Stimulated activated CD4-positive, alpha-beta T cell treated with anti-CD3 and anti-CD28 coated beads, Interleukin-12 subunit alpha, Interleukin-12 subunit beta, amount 100 ng/mL, for 48 hours (primary cell): ENCODE data around the gene LAMA3.

Experiments used
- DNase-seq, 3 donors: peaks; one replicate each; pipeline ENCODE4 v3.0.0-alpha.2; 2020; ENCODE audit warnings: low read depth in 2 of 3, low spot score in 1 of 3

Gene LAMA3

DNA sequence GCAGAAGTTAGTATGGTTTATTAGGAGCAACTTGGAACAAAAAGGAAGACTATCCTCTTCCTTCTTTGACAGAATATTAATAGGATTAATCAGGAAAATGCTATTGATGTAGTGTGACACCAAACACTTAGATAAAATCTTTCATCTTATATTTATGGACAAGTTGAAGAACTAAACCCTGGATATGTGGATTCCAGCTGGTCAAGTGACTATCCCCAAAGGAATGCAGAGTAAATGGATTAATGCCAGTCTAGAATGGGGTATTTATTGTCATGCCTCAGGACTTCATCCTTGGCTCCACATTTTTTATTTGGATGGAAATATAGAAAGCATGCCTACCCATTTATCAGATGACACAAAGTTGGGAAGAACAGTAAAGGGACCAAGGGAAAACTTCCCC lies 201.3 kb downstream of the LAMA3 start:
- no peak for DNase-seq

DNA sequence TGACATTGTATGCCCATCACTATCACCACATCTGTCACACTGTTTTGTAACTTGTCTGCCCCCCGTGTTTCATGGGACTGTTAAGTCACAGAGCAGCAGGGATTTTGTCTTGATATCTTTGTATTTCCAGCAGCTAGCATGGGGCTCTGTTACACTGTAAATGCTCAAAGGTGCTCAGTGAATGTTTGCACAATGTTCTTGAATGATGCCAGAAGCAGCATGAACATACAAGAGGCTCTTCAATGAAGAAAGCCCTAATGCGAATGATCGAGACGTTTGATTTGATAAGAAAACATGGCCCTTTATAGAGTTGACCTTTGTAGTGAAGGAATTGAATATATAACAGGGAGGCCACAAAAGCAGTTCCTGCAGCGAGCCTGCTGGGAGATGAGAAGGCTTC lies 204.4 kb downstream of the LAMA3 start:
- no peak for DNase-seq

GRCh38 chr18:23894661-23895175 lies 205.5 kb downstream of the LAMA3 start:
- no peak for DNase-seq

GRCh38 chr18:23897291-23897690 lies 208.0 kb downstream of the LAMA3 start:
- DNase-seq: no peak

DNA sequence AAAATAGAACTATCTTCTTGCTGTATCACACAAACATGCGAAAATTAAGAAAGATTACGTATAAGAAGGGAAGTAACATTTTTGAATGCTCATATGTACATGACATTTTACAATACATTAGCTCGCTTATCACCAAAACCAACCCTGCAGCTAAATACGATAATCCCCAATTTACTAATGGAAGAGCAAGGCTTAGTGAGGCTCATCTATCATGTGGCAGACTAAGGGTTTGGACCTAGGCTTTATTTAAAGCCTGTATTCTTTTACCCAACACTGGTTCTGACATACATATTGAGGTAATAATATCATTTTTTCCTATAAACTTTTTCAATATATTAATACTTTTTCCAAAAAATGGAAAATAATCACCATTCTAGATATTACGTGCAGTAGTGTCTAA lies 208.5 kb downstream of the LAMA3 start:
- no peak for DNase-seq

- no peak for DNase-seq
Measured at GRCh38 chr18:23900994-23901393, 211.7 kb downstream of the LAMA3 start.

GRCh38 chr18:23902396-23902795 lies 213.1 kb downstream of the LAMA3 start:
- no peak for DNase-seq

DNA sequence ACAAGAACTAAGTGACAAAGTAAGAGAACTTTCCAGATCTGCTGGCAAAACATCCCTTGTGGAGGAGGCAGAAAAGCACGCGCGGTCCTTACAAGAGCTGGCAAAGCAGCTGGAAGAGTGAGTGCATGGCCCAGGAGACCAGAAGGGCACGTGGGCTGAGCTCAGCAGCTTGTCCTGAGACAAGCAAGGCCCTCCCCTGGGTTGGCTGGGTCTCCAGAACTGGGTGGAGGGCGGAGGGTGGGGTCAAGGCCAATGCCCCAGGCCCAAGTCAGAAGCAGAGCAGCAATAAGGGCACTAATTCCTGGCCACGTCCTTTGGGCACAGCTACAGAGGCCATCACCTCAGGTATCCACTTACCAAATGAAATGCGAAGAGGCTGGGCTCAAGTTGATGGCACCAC lies 214.7 kb downstream of the LAMA3 start:
- no peak for DNase-seq

GRCh38 chr18:23906658-23907057 lies 217.4 kb downstream of the LAMA3 start:
- DNase-seq: no peak

- DNase-seq: no peak
Measured at GRCh38 chr18:23908827-23909226, 219.6 kb downstream of the LAMA3 start.

- DNase-seq: no peak
Measured at GRCh38 chr18:23910032-23910431, 220.8 kb downstream of the LAMA3 start.

- DNase-seq: no peak
Measured at GRCh38 chr18:23912356-23912755, 223.1 kb downstream of the LAMA3 start.

DNA sequence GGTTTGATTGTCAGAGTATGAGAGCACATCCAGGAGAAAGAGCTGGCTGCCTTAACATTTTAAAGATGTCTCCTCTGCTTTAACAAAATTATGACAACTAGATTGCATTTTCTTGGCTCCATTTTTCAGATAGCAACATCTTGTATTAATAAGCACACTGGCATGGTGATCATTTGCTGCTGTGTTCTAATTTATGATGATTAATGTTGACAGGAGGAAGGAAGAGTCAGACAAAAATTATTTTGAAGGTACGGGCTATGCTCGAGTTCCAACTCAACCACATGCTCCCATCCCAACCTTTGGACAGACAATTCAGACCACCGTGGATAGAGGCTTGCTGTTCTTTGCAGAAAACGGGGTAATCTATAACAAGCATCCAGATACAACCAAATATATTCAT lies 227.1 kb downstream of the LAMA3 start:
- no peak for DNase-seq

GRCh38 chr18:23918395-23919032 lies 229.3 kb downstream of the LAMA3 start:
- DNase-seq: peak; percentile 50 to 83 (median 69)

- no peak for DNase-seq
Measured at GRCh38 chr18:23920054-23920453, 230.8 kb downstream of the LAMA3 start.

- no peak for DNase-seq
Measured at GRCh38 chr18:23921716-23922285, 232.5 kb downstream of the LAMA3 start.

DNA sequence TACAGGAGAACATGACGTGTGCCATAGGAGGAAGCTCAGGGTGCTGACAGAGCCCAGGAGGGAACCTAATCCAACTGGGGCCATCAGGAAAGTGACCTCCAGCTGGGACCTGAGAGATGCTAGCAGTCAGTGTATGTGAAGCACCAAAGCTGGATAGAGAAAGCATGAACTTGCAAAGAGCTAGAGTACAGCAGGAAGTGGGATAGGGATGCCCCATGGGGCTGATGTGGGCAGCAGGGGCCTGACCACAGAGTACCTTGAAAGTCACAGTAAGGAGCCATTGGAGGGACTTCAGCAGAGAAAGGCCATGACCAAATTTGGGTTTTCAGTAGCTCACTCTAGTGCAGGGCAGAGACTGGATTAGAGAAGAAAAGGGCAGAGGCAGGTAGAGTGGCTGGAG lies 233.7 kb downstream of the LAMA3 start:
- DNase-seq: no peak

- no peak for DNase-seq
Measured at GRCh38 chr18:23924813-23925212, 235.6 kb downstream of the LAMA3 start.

- no peak for DNase-seq
Measured at GRCh38 chr18:23926571-23926970, 237.3 kb downstream of the LAMA3 start.

- no peak for DNase-seq
Measured at GRCh38 chr18:23927821-23928746, 238.8 kb downstream of the LAMA3 start.

- DNase-seq: no peak
Measured at GRCh38 chr18:23929362-23929930, 240.2 kb downstream of the LAMA3 start.

- no peak for DNase-seq
Measured at GRCh38 chr18:23930002-23930401, 240.7 kb downstream of the LAMA3 start.
